Epithelial cell of prostate (primary cell): ENCODE measurements around the gene NT5E.
"Not testable (repeated sequence)": the region's sequence is repeated elsewhere in the genome, so short reads cannot be mapped to it uniquely, and the experiment has no call there.

ENCODE experiments used
- DNase-seq: peaks from one replicate; pipeline ENCODE4 v3.0.0-alpha.2; 2011; ENCODE audit warnings: low read depth, low spot score
- H3K27ac ChIP-seq: fragments of 450-650 bp; 2 replicates; pipeline ENCODE4 v1.5.1; 2017; ENCODE audit warnings: mild to moderate bottlenecking

The NT5E gene

DNA sequence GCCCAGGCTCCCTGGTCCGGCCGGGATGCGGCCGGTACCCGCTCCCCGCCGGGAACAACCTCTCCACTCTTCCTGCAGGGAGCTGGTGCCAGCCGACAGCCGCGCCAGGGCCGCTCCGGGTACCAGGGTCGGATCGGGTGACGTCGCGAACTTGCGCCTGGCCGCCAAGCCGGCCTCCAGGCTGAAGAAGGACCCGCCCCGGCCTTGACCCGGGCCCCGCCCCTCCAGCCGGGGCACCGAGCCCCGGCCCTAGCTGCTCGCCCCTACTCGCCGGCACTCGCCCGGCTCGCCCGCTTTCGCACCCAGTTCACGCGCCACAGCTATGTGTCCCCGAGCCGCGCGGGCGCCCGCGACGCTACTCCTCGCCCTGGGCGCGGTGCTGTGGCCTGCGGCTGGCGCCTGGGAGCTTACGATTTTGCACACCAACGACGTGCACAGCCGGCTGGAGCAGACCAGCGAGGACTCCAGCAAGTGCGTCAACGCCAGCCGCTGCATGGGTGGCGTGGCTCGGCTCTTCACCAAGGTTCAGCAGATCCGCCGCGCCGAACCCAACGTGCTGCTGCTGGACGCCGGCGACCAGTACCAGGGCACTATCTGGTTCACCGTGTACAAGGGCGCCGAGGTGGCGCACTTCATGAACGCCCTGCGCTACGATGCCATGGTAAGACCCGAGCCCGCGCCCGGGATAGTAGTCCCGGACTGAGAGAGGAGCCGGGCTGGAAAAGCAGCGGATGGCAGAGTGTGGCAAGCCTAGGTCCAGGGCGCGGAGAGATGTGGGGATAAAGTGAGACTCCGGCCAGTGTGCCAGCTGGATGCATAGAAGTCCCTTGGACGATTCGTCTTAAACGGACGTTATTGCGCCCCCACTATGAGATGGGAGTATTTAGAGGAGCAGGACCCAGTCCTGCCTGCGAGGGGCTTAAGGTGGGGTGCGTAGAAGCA is at the start of gene NT5E:
Gene NT5E (plus strand): TSS at position 266 of the 942 bp plus-strand sequence. CDS start 57 bp downstream, at position 323.
- DNase-seq, result no peak
- H3K27ac ChIP-seq, result peak within 1 kb of the TSS; percentile 98

DNA sequence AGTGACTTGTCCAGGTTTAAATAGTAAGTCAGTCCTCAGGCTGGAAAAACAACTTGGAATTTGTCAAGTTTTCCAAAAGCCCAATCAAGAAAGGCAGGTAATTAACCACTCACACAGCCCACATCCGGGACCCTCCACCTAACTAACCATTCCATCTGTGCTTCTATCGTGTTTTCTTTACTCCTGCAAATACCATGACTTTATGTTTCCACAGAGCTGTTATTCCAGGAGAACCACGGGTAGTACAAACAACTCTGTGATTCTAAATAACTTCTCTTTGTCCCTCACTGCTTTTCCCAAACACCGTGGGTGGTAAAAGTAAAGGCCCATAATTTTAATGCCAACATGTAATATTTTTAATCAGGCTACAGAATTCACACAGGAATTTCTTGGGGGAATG is 49.6 kb upstream of the NT5E start:
- no peak for DNase-seq
- H3K27ac ChIP-seq, result no peak overlapping the region

DNA sequence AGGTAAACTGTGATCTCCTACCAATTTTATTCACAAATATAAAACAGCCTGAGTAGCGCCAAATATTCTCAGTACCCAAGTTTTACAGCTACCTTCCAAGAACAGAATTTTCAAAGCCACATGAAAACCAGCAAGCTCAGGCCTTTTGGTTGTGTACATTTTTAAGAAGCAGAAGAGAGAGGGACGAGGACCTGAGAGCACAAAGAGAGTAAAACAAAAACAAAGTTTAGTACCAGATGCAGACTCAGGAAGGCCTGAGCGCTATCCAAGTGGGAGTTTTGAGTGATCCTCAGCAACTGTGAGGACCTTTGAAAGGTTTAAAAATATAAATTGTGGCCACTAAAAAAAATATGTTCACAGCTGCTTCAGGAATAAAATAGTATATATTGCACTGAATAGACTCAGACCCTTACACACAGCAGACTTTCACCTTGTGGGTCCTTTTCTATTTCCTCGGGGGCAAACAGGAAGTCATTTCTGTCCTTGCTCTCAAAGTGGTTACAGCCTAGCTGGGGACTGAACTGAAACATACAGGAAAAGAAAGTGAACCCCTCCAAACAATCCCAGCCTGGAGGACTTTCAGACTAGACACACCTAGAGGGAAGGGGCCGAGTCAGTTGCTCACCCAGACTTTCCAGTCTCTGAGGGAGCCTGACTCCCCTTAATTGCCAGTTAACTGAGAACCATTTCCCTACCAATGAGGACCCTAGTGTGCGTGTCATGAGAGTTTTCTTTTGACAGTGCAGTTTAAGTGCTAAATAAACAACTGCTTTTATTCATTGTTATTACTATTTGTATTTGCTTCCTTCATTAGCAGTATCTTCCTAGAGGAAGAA is 48.5 kb upstream of the NT5E start:
- peak overlapping the region; percentile 100 for H3K27ac ChIP-seq
- DNase-seq, result no peak

DNA sequence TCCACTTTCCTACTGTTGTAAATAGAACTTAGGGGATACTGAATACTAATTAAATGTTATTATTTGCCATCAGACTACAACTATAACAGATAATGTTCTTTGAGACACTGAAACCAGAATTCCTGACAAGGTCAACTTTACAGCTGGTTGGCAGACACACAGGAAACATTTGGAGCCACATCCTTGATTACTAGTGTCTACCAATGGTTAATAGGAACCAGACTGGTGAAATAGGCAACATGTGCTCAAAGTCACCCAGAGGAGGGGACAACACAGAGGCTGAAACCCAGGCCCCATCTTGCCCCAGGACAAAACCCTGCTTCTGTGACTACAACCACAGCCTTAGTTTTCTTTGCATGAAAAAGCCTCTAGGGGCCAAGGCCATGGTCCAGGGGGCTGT is 47.8 kb upstream of the NT5E start:
- DNase-seq, result no peak
- peak overlapping the region; percentile 100 for H3K27ac ChIP-seq

DNA sequence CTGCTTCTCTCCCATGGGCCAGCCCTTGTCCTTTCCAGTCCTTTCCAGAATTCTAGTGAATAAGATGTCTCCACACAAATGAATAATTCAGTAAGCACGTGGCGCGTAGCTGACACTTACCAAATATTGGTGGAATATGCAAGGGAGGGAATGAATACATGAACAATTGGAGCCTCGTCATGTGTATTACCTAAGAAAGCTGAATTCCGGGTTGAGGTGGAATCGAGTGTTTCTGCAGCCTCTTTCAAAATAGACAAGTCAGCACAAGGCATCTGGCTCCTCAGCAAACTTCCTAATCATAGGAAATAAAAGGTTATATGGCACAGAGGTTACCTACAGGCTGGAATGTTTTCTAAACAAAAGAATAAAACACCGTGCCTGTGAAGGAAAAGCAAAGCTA is 47.0 kb upstream of the NT5E start:
- H3K27ac ChIP-seq, result peak overlapping the region; percentile 100
- peak; percentile 67 for DNase-seq

DNA sequence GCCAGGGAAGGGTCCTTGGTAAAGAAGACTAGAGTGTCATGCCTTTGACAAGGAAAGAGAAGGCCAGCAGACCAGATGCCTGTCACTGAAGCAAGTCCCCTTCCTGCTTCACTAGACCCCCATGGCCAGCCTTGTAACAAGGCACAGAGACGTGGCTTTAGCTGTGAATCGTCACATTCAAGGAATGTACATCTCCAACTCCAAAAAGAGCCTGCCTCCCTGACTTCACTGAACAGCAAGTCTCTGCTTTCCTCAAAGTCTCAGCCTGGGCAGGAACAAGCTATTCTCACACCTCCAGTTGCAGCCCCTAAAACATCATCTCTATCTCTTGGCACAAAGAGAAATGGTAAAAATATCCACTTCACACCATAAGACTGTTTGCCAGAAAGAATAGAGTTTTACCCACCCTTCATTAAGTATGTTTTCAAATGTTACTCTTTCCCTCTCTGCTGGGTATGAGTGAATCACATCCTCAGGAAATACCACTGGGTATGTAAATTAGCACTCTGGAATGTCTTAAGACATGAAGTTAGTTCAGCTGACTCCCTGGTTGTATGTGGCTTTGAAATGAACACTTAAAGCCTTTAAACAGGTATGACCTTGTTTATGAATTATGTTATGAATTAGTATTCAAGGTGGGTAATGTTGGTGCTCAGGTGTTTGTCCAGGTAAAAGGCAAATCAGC is 46.4 kb upstream of the NT5E start:
- DNase-seq, result peak; percentile 75
- H3K27ac ChIP-seq, result peak overlapping the region; percentile 100

DNA sequence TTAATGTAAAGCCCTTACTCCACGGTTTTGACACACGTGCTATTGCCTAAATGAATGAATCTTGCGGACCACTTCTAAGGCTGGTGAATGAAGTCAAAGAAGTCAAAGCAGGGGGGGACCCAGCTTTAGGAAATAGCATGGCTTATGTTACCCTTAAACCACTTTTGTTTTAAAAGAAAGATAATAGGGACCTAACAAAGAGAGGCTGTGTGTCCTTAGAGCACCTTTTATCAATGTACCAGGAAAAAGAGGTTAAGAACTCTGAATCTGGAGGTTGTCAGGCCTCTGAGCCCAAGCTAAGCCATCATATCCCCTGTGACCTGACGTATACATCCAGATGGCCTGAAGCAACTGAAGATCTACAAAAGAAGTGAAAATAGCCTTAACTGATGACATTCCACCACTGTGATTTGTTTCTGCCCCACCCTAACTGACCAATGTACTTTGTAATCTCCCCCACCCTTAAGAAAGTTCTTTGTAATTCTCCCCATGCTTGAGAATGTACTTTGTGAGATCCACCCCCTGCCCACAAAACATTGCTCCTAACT is 45.8 kb upstream of the NT5E start:
- H3K27ac ChIP-seq, result peak overlapping the region; percentile 100
- DNase-seq, result not testable (repeated sequence)

DNA sequence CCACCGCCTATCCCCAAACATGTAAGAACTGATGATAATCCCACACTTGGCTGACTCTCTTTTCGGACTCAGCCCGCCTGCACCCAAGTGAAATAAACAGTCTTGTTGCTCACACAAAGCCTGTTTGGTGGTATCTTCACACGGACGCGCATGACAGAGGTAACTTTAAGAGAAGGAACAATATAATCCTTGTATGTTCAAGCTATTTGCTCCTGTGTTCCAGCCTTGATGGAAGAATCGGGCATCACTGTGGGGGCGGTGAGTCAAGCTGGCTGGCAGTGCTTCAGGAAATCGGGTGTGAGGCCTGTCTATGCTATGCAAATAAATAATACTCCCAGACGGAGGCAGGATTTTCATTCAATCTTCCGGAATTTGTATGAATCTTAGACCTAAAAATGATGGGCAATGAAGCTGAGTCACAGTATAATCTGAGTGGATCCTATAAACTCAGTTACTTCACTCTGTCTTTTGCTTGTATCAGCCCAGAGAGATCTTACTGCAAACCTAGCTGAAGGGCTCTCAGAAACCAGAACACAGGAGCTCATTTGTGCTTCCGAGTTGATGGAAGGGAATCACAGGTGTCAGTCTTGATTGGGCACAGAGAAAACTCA is 45.2 kb upstream of the NT5E start:
- peak; percentile 86 for DNase-seq
- peak overlapping the region; percentile 100 for H3K27ac ChIP-seq

DNA sequence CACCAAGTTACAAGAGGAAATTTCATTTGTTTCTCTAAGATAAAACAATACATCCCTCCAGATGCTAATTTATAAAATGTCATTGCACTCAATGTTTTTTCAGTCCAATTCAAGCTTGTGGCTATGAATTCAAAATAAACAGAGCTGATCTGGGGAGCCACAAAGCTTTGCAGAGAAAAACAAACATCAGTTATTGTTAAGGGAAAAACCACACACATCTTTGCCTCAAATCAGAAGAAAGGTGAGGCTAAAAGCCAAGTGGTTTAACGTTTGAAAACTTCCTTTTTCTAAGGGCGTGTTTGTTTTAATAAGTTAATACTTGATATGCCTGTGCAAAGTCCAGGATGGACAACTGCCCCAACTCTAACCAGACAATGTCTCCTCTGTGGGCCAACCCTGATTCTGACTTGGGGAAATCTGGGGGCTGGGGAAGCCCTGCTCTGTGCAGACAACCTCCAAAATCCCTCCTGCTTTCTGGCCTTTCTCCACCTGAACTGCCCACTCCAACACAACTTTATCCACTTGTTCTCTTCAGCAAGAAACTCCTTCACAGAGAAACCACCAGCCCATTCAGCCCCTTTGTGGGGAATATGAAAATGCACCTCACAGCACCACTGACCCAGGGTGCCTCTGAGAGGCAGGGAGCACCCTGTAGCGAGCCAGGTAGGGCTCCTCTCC is 44.6 kb upstream of the NT5E start:
- no peak for DNase-seq
- H3K27ac ChIP-seq, result peak overlapping the region; percentile 100

DNA sequence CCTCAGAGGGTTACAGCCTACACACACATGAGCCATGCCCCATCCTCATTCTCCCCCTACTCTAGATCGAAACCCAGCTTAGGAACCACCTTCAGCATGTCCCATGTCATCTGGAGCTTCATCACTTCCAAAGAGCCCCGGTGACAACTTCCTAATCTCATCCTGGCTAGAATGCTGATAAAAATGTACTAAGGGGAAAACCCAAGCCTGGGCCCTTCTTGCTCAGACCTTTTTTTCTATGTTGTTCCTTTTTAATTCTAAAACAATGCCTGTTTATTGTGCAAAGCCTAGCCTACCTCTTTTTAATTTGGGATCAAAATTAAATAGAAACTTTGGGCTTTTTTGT is 44.1 kb upstream of the NT5E start:
- peak overlapping the region; percentile 100 for H3K27ac ChIP-seq
- DNase-seq, result no peak

DNA sequence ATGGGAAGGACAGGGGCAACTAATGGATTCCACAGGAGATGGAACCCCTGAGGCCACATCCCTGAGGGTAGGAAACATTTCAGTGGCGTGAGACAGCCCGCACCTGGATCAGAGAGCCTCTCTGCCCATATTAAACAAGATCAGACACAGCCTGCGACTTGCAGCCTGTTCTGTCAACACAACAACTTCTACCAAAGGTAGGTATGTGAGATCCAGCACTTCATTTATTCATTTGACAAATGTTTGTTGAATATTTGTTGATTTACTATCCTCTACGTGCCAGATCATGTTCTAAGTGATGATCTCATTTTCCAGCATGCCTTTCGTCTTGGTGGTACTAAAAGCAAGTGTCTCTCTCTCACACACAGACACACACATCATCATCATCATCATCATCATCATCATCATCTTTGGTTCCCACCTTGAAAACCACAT is 43.2 kb upstream of the NT5E start:
- DNase-seq, result peak; percentile 91
- peak overlapping the region; percentile 100 for H3K27ac ChIP-seq

DNA sequence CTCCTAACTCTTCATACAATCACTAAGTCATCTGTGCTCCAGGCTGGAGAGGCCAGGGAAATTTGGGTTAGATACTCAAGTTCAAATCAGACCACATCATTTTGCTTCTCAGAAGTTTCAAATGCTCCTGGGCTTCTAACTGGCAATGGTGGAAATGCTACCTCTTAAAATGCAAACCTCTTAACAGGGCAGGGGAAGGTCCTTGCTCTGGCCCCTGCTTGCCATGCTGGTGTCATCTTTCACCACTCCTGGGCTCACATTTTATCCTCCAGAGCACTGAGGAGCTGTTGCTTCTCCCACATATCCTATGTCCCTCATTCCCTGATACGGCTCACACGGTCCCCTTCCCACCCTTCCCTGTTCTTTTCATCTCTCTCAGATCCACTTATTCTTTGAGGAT is 41.8 kb upstream of the NT5E start:
- DNase-seq, result no peak
- H3K27ac ChIP-seq, result no peak overlapping the region

DNA sequence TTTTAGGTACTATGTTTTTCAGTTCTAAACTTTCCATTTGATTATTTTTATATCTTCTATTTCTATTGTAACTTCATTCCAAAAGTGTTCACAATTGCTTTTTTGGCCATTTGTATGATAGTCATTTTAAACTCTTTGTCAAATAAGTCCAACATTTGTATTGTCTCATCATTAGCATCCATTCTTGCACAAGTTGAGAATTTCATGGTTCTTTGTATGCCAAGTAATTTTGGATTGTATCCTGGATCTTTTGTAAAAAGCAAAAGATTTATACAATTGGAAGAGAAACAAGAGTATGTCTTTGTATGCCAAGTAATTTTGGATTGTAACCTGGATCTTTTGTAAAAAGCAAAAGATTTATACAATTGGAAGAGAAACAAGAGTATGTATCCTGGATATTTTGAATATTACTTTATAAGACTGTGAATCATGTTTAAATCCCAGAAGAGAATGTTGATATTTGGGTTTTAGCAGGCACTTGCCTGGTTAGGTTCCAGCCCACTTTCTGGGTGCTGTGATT is 36.9 kb upstream of the NT5E start:
- H3K27ac ChIP-seq, result no peak overlapping the region

DNA sequence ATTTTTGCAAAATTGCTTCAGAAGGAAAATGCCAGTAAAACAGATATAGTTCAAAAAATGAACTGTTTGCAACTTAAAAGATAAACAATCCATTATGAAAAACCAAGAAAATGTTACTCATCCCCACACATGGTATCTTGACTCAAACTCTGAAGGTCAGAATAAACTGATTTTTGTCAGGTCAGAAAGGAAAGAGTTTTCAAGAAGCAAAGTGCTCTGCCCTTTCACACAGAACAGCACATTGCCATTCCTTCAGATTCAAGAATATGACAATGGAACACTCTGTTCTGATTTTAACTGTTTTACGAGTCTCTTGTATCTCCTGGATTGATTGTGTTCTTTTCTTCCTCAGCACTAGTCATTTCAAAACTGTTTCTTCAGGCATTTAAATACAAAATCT is 33.8 kb upstream of the NT5E start:
- no peak for DNase-seq
- H3K27ac ChIP-seq, result no peak overlapping the region

More for the DNA sequence above, 36.9 kb upstream of the NT5E start:
- DNase-seq, result no peak

DNA sequence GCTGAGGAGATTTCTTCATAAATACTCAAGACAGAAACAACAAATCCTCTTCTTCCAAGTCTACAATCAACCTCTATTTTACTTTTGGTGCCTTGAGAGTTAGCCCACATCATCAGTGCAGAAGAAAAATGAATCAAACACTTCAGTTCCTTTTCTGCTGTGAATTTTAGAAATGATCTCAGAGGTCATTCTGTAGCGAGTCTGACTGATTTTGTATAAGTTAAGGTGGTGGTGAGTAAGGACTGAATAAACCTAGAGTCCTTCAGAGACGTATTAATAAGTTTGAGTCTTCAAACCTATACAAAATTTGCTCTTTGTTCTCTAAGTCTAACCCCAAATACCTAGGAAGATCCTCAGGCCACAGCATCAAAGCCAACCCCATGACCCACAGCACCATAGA is 33.1 kb upstream of the NT5E start:
- no peak overlapping the region for H3K27ac ChIP-seq

DNA sequence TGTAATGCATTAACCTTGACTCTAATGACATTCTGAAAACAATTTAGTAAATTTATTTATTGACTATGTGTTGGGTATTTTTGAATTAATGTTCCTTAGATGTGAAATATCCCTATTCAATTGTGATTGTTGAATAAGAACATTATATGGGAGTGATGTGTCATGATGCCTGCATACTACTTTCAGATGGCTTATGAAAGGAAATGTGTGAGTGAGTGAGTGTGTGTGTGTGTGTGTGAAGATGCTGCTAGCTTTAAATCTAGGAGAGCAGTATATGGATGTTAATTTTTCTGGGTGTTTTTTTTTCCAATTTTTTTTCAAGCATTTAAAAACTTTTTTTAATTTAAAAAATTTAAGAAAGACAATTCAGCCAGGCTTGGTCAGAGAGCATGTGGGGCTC is 32.5 kb upstream of the NT5E start:
- H3K27ac ChIP-seq, result no peak overlapping the region
- DNase-seq, result no peak

More for the DNA sequence above, 33.1 kb upstream of the NT5E start:
- no peak for DNase-seq

DNA sequence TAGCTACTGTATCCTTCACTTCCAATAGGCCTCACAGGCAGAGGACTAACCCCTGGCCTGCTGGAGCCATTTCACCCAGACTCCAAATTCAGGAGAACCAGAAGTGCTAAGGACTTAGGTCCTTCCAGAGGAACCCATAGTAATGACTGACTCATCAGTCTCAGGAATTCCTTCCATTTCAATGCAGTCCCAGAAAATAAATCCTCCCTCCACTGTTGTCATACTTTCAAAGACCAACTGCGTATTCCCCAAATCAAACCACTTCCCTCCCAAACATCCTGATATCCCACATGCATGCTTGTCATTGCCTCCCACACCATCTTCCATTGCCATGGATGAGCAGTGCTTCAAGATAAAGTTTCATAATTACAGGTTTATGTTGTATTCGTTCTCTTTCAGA is 31.8 kb upstream of the NT5E start:
- H3K27ac ChIP-seq, result no peak overlapping the region
- DNase-seq, result no peak

DNA sequence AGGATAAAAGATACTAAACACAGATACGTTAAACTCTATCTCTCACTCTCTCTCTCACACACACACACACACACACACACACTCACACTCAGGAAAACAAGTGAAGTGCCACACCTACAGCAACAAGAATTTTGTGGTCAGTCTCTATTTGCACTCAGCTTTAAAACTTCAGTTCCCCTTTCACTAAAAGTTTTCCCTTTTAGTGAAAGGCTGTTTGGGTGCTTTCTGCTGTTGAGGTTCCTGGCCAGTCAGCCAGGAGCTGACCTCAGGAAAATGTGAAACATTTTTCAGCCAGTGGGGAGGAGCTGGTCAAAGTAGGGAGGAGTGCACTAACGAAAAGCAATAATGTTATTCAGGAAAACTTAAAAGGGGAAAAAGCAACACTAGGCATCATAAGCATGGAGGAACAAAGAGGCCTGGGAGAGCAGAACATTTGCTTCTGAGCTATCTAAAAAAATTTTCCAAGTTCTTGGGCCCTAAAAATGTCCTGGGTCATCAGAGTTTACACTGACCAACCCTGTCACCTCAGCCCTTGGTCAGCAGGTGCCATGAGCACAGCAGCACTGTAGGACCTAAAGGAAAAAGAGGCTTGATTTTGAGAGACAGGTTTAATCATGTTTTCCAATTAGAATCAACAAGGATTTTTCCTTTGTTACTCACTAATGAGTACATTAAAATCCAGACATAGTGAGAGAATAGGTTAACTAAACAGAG is 30.7 kb upstream of the NT5E start:
- H3K27ac ChIP-seq, result no peak overlapping the region
- no peak for DNase-seq
